Stomach smooth muscle (tissue), 2 donors: Measurements from ENCODE around the gene ZNF28.
"Not testable (repeated sequence)": the region's sequence is repeated elsewhere in the genome, so short reads cannot be mapped to it uniquely, and the experiment has no call there.

Experiments used
- H3K27ac ChIP-seq: one replicate; pipeline ENCODE4 v1.7.0; 2013; ENCODE audit warnings: mild to moderate bottlenecking, low read length, inconsistent platforms
- H3K27me3 ChIP-seq, 2 donors: one replicate each; pipeline ENCODE4 v1.7.0; 2013; ENCODE audit warnings: low read length in 2 of 2; ENCODE audit not compliant: insufficient read depth in 2 of 2, control insufficient read depth in 1 of 2
- H3K36me3 ChIP-seq, 2 donors: one replicate each; pipeline ENCODE4 v1.7.0; 2013; ENCODE audit warnings: low read length in 2 of 2; ENCODE audit not compliant: control insufficient read depth in 2 of 2, insufficient read depth in 2 of 2
- H3K4me1 ChIP-seq: one replicate; pipeline ENCODE4 v1.7.0; 2013; ENCODE audit warnings: low read length; ENCODE audit not compliant: control insufficient read depth, insufficient read depth
- H3K4me3 ChIP-seq, 2 donors: one replicate each; pipeline ENCODE4 v1.7.0; 2013; ENCODE audit warnings: low read length in 2 of 2
- H3K9ac ChIP-seq, 2 donors: one replicate each; pipeline ENCODE4 v1.7.0; 2013; ENCODE audit warnings: low read length in 2 of 2, mild to moderate bottlenecking in 1 of 2
- H3K9me3 ChIP-seq, 2 donors: one replicate each; pipeline ENCODE4 v1.7.0; 2013; ENCODE audit warnings: low read length in 2 of 2; ENCODE audit not compliant: control insufficient read depth in 2 of 2
- donor health status: healthy.
- donor health status: Pancreatic carcinoma.

The ZNF28 gene

DNA sequence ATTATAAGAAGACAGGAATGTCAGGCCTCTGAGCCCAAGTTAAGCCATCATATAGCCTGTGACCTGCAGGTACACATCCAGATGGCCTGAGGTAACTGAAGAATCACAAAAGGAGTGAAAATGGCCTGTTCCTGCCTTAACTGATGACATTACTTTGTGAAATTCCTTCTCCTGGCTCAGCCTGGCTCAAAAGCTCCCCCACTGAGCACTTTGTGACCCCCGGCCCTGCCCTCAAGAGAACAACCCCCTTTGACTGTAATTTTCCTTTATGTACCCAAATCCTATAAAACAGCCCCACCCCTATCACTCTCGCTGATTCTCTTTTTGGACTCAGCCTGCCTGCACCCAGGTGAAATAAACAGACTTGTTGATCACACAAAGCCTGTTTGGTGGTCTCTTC is 65.0 kb downstream of the ZNF28 start:
- not testable (repeated sequence) for H3K4me3 ChIP-seq, H3K27ac ChIP-seq, H3K9ac ChIP-seq, H3K27me3 ChIP-seq, H3K9me3 ChIP-seq, H3K36me3 ChIP-seq, H3K4me1 ChIP-seq

DNA sequence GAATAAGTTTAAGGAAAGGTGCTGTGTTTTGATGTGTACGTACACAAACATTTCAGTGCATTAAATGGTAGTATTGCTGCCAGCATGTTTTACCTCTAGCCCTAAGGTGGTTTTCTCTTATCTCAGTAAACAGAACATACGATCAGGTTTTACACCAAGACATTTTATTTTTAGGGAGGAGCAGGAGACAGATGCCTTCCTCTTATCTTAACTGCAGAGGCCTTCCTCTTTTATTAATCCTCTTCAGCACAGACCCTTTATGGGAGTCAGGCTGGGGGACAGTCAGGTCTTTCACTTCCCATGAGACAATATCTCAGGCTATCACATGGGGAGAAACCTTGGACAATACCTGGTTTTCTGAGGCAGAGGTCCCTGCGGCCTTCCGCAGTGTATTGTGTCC is 71.7 kb downstream of the ZNF28 start:
- Histone ChIP-seq H3K9me3 (no peaks in the 10 kb centered on the region), H3K36me3 (no peaks in the 10 kb centered on the region), H3K27ac (no peak overlapping the region), H3K4me3 (no peak overlapping the region), H3K9ac (no peak overlapping the region), H3K27me3 (no peaks in the 10 kb centered on the region), H3K4me1 (no peaks in the 10 kb centered on the region)

DNA sequence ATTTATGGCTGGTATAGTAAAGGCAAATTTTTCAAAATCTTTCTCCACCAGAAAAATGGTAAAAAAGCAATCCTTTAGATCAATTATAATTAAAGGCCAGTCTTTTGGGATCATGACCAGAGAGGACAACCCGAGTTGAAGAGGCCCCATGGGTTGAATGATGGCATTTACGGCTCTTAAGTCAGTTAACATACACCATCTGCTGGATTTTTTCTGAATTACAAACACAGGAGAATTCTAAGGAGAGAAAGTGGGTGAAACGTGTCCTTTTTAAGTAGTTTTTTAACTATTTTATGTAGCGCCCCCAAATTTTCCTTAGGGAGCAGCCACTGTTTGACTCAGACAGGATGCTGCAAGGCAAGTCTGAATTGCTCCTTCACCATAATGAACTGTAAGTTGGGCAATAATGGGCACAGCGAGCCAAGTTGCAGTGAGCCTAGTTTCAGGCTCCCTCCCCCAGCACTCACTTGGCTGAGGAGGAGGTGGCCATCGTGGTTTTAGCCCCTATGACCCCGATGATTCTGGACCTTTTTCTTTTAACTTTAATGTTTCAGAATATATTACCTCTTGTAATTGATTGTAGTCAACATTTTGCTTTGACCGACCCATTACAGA is 73.0 kb downstream of the ZNF28 start:
- Histone ChIP-seq H3K4me3 (no peak overlapping the region), H3K36me3 (no peaks in the 10 kb centered on the region), H3K27ac (no peak overlapping the region), H3K27me3 (no peaks in the 10 kb centered on the region), H3K9me3 (no peaks in the 10 kb centered on the region), H3K4me1 (no peaks in the 10 kb centered on the region), H3K9ac (no peak overlapping the region)
